Right forelimb (tissue), 1 donor: ENCODE measurements around the gene MCMBP.
"Not testable (repeated sequence)": the region's sequence is repeated elsewhere in the genome, so short reads cannot be mapped to it uniquely, and the experiment has no call there.

Experiments
- DNase-seq: peaks from one replicate; pipeline ENCODE4 v3.0.0-alpha.2; 2018

The MCMBP gene, protein sequence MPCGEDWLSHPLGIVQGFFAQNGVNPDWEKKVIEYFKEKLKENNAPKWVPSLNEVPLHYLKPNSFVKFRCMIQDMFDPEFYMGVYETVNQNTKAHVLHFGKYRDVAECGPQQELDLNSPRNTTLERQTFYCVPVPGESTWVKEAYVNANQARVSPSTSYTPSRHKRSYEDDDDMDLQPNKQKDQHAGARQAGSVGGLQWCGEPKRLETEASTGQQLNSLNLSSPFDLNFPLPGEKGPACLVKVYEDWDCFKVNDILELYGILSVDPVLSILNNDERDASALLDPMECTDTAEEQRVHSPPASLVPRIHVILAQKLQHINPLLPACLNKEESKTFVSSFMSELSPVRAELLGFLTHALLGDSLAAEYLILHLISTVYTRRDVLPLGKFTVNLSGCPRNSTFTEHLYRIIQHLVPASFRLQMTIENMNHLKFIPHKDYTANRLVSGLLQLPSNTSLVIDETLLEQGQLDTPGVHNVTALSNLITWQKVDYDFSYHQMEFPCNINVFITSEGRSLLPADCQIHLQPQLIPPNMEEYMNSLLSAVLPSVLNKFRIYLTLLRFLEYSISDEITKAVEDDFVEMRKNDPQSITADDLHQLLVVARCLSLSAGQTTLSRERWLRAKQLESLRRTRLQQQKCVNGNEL

DNA sequence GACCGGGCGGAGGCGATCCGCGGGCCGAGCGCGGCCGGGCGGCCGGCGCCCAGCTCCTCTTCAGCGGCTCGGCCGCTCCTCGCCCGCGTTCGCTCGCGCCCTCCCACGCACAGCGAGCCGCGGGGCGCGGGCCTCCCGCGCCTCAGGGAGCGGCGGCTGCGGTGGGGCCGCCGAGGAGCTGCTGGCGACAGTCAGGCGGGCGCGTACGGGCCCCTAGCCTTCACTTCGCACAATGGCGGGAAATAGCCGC, at the start of gene MCMBP:
TSS of gene MCMBP (minus strand) at position 234 of the 250 bp plus-strand sequence. CDS start 259 bp downstream, outside the sequence.
- no peak for DNase-seq

- no peak for DNase-seq
These were observed 47.2 kb upstream of the MCMBP start for GRCh38 chr10:119919826-119920225.

GRCh38 chr10:119919271-119919670, 46.6 kb upstream of the MCMBP start:
- no peak for DNase-seq

GRCh38 chr10:119917777-119918176, 45.1 kb upstream of the MCMBP start:
- no peak for DNase-seq

GRCh38 chr10:119910689-119911088, 38.0 kb upstream of the MCMBP start:
- DNase-seq = no peak

- no peak for DNase-seq
These were observed 35.5 kb upstream of the MCMBP start for GRCh38 chr10:119908166-119908565.

GRCh38 chr10:119907695-119908094, 35.1 kb upstream of the MCMBP start:
- not testable (repeated sequence) for DNase-seq

DNA sequence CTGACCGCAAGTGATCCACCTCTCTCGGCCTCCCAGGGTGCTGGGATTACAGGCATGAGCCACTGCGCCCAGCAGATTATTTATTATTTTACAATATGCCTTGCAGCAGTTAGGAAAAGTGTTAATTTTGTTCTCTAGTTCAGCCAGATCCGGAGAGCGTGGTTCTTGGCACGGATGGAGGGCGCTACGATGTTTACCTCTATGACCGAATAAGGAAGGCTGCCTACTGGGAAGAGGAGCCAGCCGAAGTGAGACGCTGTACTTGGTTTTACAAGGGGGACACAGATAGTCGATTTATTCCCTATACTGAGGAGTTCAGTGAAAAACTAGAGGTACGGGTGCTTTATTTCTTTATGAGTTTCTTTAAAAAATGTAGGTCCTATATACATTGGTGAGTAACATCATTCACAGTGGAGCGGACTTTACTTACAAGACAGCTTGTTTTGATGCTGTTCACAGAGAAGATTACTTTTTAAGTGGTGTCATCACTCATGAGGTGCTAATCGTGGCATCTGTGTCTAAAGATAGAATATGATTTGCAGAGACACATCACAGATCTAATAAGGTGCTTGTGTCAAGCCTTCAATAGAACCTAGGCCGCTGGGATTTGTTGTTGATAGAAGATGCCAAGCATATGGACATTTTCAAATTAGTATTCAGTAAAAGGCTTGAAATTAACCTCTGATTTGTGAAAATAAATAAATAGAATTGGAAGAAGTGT, 31.5 kb upstream of the MCMBP start:
- no peak for DNase-seq

DNA sequence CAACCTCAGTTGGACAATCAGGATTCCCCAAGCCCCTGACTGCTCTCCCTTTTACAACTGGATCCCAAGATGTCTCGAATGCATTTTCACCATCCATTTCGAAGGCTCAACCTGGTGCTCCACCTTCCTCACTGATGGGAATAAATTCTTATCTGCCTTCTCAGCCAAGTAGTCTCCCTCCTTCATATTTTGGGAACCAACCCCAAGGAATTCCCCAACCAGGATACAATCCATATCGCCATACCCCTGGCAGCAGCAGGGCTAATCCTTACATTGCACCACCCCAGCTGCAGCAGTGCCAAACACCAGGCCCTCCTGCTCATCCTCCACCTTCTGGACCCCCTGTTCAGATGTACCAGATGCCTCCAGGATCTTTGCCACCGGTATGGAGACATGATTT, 25.9 kb upstream of the MCMBP start:
- DNase-seq = no peak

DNA sequence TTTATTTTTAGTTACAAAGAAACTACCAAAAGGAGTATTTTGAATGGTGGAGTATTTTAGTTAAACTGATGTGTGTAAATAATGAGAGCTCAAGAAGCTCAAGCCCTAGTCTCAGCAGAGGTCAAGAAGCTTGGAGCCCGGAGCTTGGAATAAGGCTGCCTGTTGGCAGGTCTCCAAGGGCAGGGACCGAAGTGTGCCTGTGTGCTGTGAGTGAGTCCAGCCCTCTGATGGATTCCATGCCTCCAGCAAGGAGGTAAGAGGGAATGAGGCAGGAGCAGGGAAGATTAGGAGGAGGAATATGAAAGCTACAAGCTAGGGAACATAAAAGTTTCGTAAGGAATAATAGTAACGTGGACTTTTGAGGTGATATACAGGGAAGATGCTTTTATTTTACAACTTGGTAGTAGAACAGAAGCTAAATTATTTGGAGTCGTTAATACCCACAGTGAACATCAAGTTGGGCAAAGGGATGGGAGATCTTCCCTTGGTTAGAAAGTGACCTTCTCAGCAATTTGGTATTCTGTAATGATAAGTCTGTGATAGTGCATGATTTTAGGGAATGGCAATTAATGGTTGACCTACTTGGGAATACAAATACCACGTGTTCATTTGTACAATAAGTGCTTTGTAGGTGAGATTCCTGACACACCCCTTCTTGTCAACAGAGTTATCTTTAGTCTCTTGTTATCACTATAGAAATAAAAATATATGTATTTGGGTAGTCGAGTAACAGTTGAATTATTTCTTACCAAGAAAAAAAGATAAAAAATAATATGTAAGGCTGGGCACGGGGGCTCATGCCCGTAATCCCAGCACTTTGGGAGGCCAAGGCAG, 24.5 kb upstream of the MCMBP start:
- DNase-seq = no peak

DNA sequence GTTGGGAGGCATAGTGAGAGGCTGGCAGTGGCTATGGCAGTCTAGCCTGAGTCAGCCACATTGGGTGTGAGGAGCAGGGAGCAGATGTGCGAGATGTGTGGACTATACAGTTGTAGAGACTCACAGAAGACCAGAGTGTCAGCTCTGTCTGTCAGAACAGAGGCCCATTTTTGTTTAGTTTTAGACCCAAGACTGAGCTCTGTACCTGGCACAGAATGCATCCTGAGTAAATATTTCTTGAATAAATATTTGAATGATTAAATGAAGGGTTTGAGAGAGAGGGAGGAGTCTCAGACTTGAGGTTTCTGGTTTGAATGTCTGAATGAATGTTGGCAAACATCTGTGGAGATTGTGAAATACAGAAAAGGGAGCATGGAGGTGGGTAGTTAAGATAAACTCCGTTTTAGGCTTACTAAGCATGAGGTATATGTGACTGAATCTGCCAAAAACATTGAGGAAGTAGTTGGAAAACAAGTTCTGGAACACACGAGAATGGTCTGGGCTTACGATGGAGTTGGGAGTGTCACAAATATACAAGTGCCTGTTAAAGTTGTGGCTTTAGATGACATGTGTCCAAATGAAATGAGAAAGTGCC, 23.5 kb upstream of the MCMBP start:
- no peak for DNase-seq

DNA sequence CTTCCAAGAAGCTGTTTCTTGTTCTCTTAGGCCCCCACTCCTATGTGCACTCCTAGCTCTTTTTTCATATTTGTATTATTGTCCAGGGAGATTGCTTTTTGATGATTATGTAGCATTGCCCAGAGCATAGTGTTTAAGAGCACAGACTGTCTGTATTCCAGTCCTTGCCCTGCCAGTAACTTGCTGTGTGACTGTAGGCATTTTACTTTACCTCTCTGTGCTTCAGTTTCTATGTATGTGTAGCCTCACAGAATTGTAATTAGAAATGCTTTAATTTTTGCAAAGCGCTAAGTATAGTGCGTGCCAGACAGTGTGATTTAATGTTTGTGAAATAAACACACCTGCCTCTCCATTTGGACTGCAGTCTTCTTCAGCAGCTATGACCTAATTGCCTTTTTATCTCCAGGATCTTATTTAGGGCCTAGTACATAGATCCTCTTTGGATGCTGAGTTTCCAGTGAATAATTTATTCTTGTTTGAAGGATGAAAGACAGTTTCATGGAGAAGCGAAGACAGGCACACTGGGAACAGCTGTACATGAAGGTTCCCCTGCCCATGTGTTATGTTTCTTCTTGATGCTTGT, 21.3 kb upstream of the MCMBP start:
- no peak for DNase-seq

DNA sequence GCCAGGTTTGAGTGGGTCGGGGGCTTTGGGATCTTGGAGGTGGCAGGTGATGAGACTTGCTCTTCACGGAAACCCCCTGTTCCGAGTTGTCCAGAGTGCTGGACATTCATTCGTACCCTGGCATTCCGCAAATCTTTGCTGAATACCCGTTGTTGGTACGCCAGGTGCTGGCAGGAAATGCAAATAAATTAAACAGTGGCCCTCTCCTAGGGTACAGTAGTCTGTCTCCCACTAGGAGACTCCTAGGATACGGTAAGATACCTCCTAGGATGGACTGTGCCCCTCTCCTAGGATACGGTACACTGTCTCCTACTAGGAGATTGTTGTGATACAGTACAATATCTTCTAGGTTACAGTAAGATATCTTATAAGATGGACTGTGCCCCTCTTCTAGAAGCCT, 20.4 kb upstream of the MCMBP start:
- DNase-seq = no peak

GRCh38 chr10:119892188-119893065, 19.8 kb upstream of the MCMBP start, which contains the start of gene SEC23IP:
SEC23IP (plus strand) TSS chr10:119892730; CDS start chr10:119892783, 53 bp downstream.
- DNase-seq = peak; percentile 95

- not testable (repeated sequence) for DNase-seq
These were observed 19.2 kb upstream of the MCMBP start for GRCh38 chr10:119891849-119892187.

GRCh38 chr10:119890307-119890706, 17.7 kb upstream of the MCMBP start:
- not testable (repeated sequence) for DNase-seq

DNA sequence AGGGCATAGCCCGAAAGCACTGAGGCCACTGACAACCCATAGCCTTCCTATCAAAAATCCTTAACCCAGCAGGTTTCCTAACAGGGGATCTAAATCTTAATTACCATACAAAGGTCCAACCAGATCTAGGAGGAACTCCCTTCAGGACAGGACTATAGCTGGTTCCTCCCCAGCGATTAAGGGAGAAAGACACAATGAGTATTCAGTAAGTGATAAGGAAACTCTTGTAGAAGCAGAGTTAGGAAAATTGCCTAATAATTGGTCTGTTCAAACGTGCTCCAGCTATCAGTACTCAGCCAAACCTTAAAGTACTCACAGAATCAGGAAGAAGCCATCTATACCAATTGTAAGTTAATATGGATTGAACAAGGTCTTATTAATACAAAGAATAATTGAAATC, 16.6 kb upstream of the MCMBP start:
- DNase-seq = not testable (repeated sequence)

- not testable (repeated sequence) for DNase-seq
These were observed 16.1 kb upstream of the MCMBP start for GRCh38 chr10:119888715-119889114.

- not testable (repeated sequence) for DNase-seq
These were observed 13.4 kb upstream of the MCMBP start for GRCh38 chr10:119886070-119886469.

DNA sequence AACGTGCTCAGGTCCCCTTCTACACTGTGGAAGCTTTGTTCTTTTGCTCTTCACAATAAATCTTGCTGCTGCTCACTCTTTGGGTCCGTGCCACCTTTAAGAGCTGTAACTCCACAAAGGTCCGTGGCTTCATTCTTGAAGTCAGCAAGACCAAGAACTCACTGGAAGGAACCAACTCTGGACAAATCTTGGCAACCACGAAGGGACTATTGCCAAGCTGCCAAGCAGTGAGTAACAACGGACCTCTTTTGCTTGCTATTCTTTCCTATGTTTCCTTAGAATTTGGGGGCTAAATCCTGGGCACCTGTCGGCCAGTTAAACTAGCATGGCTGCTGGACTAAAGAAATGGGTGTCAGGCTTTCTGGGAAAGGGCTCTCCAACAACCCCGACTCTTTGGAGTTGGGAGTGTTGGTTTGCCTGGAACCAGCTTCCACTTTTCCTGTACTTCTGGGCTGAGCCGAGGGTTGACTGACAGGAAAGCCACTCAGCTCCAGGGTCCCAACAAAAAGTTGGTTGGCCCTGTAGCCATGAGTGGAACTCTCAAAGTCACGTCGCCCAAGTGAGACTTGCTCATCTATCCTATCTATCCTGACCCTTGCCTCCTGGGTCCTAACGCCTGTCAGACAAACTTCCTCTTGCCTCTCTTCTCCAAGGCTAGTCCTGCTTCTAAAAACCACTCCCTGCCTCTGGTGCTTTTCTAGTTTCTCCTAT, 11.4 kb upstream of the MCMBP start:
- DNase-seq = not testable (repeated sequence)
